ENCODE results near the gene ZNF25. TPM values are rescaled to one million over a fixed set of nuclear protein-coding genes. Genes with fewer than 3 reads are reported as not detected.
A peak's percentile ranks its signal among the peaks of the same experiment; 100 is the strongest.

Gene ZNF25
- total RNA-seq, 1 experiment from 2014 or later = 1.7 TPM

- no peak for TF ChIP-seq CTCF (IDR thresholded peaks at IDR 0.05; ENCODE audit: insufficient read depth in 1 of 2, low read depth in 1 of 2, low read length in 1 of 2, severe bottlenecking in 1 of 2, unreplicated experiment in 1 of 2)
- Mint-ChIP-seq H3K9me3 (ENCODE audit: unreplicated experiment) (peaks cover 48% of the 10 kb centered on the region), H3K4me3 (ENCODE audit: unreplicated experiment) (no peak overlapping the region), H3K36me3 (ENCODE audit: insufficient read depth, unreplicated experiment) (no peaks in the 10 kb centered on the region), H3K27ac (ENCODE audit: unreplicated experiment) (peak overlapping the region; percentile 36), H3K27me3 (ENCODE audit: insufficient read depth, unreplicated experiment) (no peaks in the 10 kb centered on the region), H3K4me1 (ENCODE audit: low read depth, unreplicated experiment) (peaks cover 6% of the 10 kb centered on the region)
- ChIA-PET POLR2A (no interaction called here), CTCF (interaction anchor here (0.7 to 0.9 kb wide), 2 partner anchors 15 to 35 kb away, joined by 3 read pairs; no protein-coding TSS in a partner anchor)
- H3K4me1 ChIP-seq = no peaks in the 10 kb centered on the region
- no peak overlapping the region for H3K4me3 ChIP-seq (ENCODE audit: low read depth, low read length)
- no peaks in the 10 kb centered on the region for H3K27me3 ChIP-seq (replicated peaks; ENCODE audit: control insufficient read depth, insufficient read depth, low read length)
- no TSS peak for BruUV-seq (replicated peaks)
- intact Hi-C loops (cut with micrococcal nuclease; ENCODE audit: unreplicated experiment) = no loop called here
- DNase-seq = peak in 1 of 2 experiments; percentile 8
- H3K9me3 ChIP-seq = peaks cover 28% of the 10 kb centered on the region
- no peaks in the 10 kb centered on the region for H3K36me3 ChIP-seq (ENCODE audit: control insufficient read depth, insufficient read depth, low read length)
Observed at GRCh38 chr10:37960591-37961137, 15.8 kb downstream of the ZNF25 start.

GRCh38 chr10:37957841-37958240 lies 18.6 kb downstream of the ZNF25 start:
- no peaks in the 10 kb centered on the region for H3K27me3 Mint-ChIP-seq (ENCODE audit: insufficient read depth, unreplicated experiment)
- H3K4me1 Mint-ChIP-seq (ENCODE audit: low read depth, unreplicated experiment) = peaks cover 6% of the 10 kb centered on the region
- CTCF ChIA-PET = no interaction called here
- H3K9me3 ChIP-seq = peaks cover 24% of the 10 kb centered on the region
- no peak overlapping the region for H3K4me3 ChIP-seq (ENCODE audit: low read depth, low read length)
- H3K27ac Mint-ChIP-seq (ENCODE audit: unreplicated experiment) = no peak overlapping the region
- no peaks in the 10 kb centered on the region for H3K36me3 ChIP-seq (ENCODE audit: control insufficient read depth, insufficient read depth, low read length)
- intact Hi-C loops (cut with micrococcal nuclease; ENCODE audit: unreplicated experiment) = no loop called here
- no peak for TF ChIP-seq CTCF (IDR thresholded peaks at IDR 0.05; ENCODE audit: insufficient read depth in 1 of 2, low read depth in 1 of 2, low read length in 1 of 2, severe bottlenecking in 1 of 2, unreplicated experiment in 1 of 2)
- H3K27me3 ChIP-seq (replicated peaks; ENCODE audit: control insufficient read depth, insufficient read depth, low read length) = no peaks in the 10 kb centered on the region
- DNase-seq = no peak
- H3K9me3 Mint-ChIP-seq (ENCODE audit: unreplicated experiment) = peaks cover 59% of the 10 kb centered on the region
- POLR2A ChIA-PET = no interaction called here
- peaks cover 1% of the 10 kb centered on the region for H3K36me3 Mint-ChIP-seq (ENCODE audit: insufficient read depth, unreplicated experiment)
- no peaks in the 10 kb centered on the region for H3K4me1 ChIP-seq
- no TSS peak for BruUV-seq (replicated peaks)
- H3K4me3 Mint-ChIP-seq (ENCODE audit: unreplicated experiment) = no peak overlapping the region

- Mint-ChIP-seq H3K9me3 (ENCODE audit: unreplicated experiment) (peaks cover 63% of the 10 kb centered on the region), H3K27me3 (ENCODE audit: insufficient read depth, unreplicated experiment) (no peaks in the 10 kb centered on the region), H3K4me3 (ENCODE audit: unreplicated experiment) (no peak overlapping the region), H3K36me3 (ENCODE audit: insufficient read depth, unreplicated experiment) (peaks cover 9% of the 10 kb centered on the region), H3K27ac (ENCODE audit: unreplicated experiment) (peak overlapping the region; percentile 69), H3K4me1 (ENCODE audit: low read depth, unreplicated experiment) (peaks cover 9% of the 10 kb centered on the region)
- ChIA-PET POLR2A (no interaction called here), CTCF (no interaction called here)
- Histone ChIP-seq H3K27me3 (replicated peaks; ENCODE audit: control insufficient read depth, insufficient read depth, low read length) (no peaks in the 10 kb centered on the region), H3K9me3 (peaks cover 31% of the 10 kb centered on the region), H3K36me3 (ENCODE audit: control insufficient read depth, insufficient read depth, low read length) (no peaks in the 10 kb centered on the region), H3K4me1 (no peaks in the 10 kb centered on the region), H3K4me3 (ENCODE audit: low read depth, low read length) (no peak overlapping the region)
- no peak for DNase-seq
- TF ChIP-seq CTCF (IDR thresholded peaks at IDR 0.05; ENCODE audit: insufficient read depth in 1 of 2, low read depth in 1 of 2, low read length in 1 of 2, severe bottlenecking in 1 of 2, unreplicated experiment in 1 of 2) = no peak
- intact Hi-C loops (cut with micrococcal nuclease; ENCODE audit: unreplicated experiment) = no loop called here
- no TSS peak for BruUV-seq (replicated peaks)
Observed at GRCh38 chr10:37952926-37953325, 23.5 kb downstream of the ZNF25 start.
